Measurements from ENCODE around the gene SPPL2C.

Gene SPPL2C

GRCh38 chr17:45813048-45813725, 31.5 kb upstream of the SPPL2C start:
- no peak for TF ChIP-seq CTCF (conservative IDR thresholded peaks at IDR 0.05; ENCODE audit: control insufficient read depth, insufficient read depth, low read depth, low read length)
- no peak overlapping the region for H3K4me3 ChIP-seq (ENCODE audit: control insufficient read depth, low read depth, low read length)
- DNase-seq (ENCODE audit: low read depth): no peak

GRCh38 chr17:45814622-45815606, 29.8 kb upstream of the SPPL2C start:
- DNase-seq (ENCODE audit: low read depth): no peak
- no peak for TF ChIP-seq CTCF (conservative IDR thresholded peaks at IDR 0.05; ENCODE audit: control insufficient read depth, insufficient read depth, low read depth, low read length)

GRCh38 chr17:45815752-45816151, 28.9 kb upstream of the SPPL2C start:
- TF ChIP-seq CTCF (conservative IDR thresholded peaks at IDR 0.05; ENCODE audit: control insufficient read depth, insufficient read depth, low read depth, low read length): no peak
- no peak for DNase-seq (ENCODE audit: low read depth)
- no peak overlapping the region for H3K4me3 ChIP-seq (ENCODE audit: control insufficient read depth, low read depth, low read length)

More at GRCh38 chr17:45814622-45815606, 29.8 kb upstream of the SPPL2C start:
- no peak overlapping the region for H3K4me3 ChIP-seq (ENCODE audit: control insufficient read depth, low read depth, low read length)

GRCh38 chr17:45818041-45818440, 26.6 kb upstream of the SPPL2C start:
- DNase-seq (ENCODE audit: low read depth): no peak
- TF ChIP-seq CTCF (conservative IDR thresholded peaks at IDR 0.05; ENCODE audit: control insufficient read depth, insufficient read depth, low read depth, low read length): no peak
- H3K4me3 ChIP-seq (ENCODE audit: control insufficient read depth, low read depth, low read length): no peak overlapping the region

- no peak for DNase-seq (ENCODE audit: low read depth)
- no peak for TF ChIP-seq CTCF (conservative IDR thresholded peaks at IDR 0.05; ENCODE audit: control insufficient read depth, insufficient read depth, low read depth, low read length)
- H3K4me3 ChIP-seq (ENCODE audit: control insufficient read depth, low read depth, low read length): no peak overlapping the region
Observed at GRCh38 chr17:45818699-45819098, 26.0 kb upstream of the SPPL2C start.

- no peak overlapping the region for H3K4me3 ChIP-seq (ENCODE audit: control insufficient read depth, low read depth, low read length)
- DNase-seq (ENCODE audit: low read depth): no peak
- no peak for TF ChIP-seq CTCF (conservative IDR thresholded peaks at IDR 0.05; ENCODE audit: control insufficient read depth, insufficient read depth, low read depth, low read length)
Observed at GRCh38 chr17:45819632-45820031, 25.0 kb upstream of the SPPL2C start.

Measured in fibroblast of mammary gland (primary cell).